ENCODE data around the gene KBTBD3.
"Not testable (repeated sequence)": the region's sequence is repeated elsewhere in the genome, so short reads cannot be mapped to it uniquely, and the experiment has no call there.

Gene KBTBD3

DNA sequence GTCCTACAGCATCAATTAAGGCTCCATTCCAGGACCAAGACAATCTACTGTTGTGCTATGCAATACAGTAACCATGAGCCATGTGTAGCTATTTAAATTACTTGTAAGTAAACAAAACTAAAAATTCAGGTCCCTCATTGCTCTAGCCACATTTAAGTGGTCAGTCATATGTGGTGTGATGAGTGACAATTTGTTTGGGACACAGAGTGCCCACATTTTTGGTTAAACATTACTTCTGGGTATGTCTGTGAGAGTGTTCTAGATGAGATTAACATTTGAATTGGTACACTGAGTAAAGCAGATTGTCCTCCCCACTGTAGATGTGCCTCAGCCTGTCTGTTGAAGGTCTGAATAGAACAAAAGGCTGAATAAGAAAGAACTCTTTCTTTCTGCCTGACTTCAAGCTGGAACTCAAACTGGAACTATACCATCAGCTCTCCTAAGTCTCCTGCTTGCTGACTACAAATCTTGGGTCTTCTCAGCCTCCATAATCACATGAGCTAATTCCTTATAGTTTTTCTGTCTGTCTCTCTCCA lies 15.8 kb downstream of the KBTBD3 start:
- no peak for DNase-seq

GRCh38 chr11:106059617-106060016 lies 17.5 kb downstream of the KBTBD3 start:
- DNase-seq = no peak

DNA sequence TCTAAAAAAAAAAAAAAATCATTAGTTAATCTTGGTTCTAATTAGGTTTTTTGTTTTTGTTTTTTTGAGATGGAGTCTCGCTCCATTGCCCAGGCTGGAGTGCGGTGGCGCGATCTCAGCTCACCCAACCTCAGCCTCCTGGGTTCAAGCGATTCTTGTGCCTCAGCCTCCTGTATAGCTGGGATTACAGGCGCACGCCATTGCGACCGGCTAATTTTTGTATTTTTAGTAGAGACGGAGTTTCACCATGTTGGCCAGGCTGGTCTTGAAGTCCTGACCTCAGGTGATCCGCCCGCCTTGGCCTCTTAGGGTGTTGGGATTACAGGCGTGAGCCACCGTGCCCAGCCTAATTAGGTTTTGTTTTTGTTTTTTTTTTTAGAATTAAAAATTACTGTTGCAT lies 18.8 kb downstream of the KBTBD3 start:
- DNase-seq = not testable (repeated sequence)

- DNase-seq = no peak
Observed at GRCh38 chr11:106051103-106051502, 26.0 kb downstream of the KBTBD3 start.

GRCh38 chr11:106049727-106050476 lies 27.2 kb downstream of the KBTBD3 start:
- DNase-seq = no peak

- no peak for DNase-seq
Observed at GRCh38 chr11:106047631-106048030, 29.5 kb downstream of the KBTBD3 start.

DNA sequence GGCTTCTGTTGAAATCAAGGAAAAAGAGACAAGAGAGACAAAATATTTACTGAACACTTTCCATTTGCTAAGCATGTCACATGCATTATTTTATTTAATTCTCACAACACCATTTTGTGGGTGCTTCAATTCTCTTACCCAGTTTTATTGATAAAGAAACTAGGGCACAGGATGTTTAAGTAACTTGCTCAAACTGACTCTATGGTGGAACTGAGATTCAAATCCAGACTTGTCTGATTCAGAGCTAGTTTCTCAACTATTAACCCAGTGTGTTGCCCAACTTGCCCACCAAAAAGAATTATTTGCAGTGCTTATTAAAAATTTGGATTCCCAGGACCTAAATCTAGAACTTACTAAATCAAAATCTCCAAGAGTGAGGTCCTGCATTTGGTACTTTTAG lies 33.6 kb downstream of the KBTBD3 start:
- no peak for DNase-seq

DNA sequence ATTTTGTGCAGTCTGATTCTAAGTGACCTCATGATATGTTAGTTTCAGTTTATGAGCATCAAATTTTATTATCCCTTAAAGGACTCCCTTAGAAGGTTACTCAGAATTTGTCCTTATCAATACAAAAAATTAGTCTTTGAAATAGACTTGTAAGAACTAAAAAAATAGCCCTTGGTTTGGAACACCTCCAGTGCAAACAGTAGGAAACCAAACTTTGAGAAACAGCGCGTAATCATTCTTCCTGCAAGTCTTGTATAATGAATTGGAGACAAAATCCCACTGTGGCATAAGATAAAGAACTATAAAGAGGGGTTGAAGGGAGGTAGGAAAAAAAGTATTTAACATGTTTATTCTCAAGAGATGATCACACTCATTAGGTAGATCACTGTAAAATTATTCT lies 44.3 kb downstream of the KBTBD3 start:
- no peak for DNase-seq

- DNase-seq = no peak
Observed at GRCh38 chr11:106031936-106032335, 45.2 kb downstream of the KBTBD3 start.

- no peak for DNase-seq
Observed at GRCh38 chr11:106031202-106031810, 45.8 kb downstream of the KBTBD3 start.

GRCh38 chr11:106030609-106031008 lies 46.5 kb downstream of the KBTBD3 start:
- no peak for DNase-seq

GRCh38 chr11:106022795-106023275 lies 54.3 kb downstream of the KBTBD3 start:
- DNase-seq = no peak

DNA sequence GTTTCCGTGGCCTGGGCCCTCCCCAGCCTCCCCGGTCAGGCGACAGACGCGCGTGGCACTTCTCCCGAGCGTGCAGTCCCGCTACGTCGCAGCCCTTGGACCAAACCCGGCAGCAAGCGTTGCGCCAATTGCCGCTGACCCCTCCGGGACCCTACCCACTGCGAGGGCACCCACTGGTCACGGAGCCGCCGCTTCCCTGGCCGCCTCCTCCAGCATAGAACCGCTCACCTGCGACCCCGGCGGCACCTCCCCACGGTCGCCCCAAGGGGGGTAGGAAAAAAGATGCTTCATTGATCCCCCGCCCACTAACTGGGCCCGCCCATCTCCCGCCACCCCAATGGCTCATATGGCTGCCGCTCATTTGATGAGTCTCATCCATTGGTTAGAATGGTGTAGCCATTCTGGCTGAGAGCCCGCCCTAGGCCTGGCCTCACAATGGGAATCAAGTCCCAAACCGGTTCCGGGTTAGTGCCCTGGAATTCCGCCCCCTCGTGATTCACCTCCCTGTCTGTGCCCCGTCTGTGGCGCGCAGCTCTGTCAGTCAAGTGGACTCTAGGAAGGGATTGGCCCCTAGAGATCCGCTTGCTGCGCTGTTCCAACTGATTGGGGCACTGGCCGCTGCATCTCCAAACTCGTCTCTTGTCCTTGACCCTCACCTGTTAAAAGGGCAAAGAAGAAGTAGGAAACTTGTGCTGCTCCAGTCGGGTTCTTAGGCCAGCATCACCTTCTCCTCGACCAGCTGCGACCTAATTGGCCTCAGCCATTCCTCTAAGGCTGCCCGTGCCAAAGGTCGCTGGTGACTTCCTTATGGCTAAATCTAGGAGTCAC lies 55.0 kb downstream of the KBTBD3 start, which contains the start of gene MSANTD4:
Gene MSANTD4 (minus strand): TSS at position 274 of the 828 bp plus-strand sequence. CDS start 11,323 bp downstream, outside the sequence.
- peak; percentile 99 for DNase-seq

GRCh38 chr11:106021181-106021966 lies 55.8 kb downstream of the KBTBD3 start:
- no peak for DNase-seq

DNA sequence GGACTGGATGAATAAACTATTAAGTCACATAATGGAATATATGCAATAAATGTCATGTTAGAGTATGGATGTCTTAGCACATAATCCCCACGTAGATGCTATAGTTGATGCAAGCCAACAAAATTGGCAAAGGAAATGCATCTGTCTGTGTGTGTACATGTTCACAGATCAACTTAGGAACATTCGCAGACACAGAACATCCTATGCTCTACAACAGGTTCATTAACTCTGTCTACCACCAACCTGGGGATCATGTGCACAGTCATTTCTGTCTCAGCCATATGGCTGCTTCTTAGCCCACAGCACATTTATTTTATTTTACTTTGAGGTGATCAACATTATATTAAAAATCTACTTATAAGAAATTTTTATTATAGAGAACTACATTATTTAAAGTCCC lies 60.1 kb downstream of the KBTBD3 start:
- DNase-seq = no peak

- DNase-seq = no peak
Observed at GRCh38 chr11:106015066-106015465, 62.1 kb downstream of the KBTBD3 start.

GRCh38 chr11:106014620-106015019 lies 62.5 kb downstream of the KBTBD3 start:
- no peak for DNase-seq

- DNase-seq = no peak
Observed at GRCh38 chr11:106014035-106014434, 63.1 kb downstream of the KBTBD3 start.

GRCh38 chr11:106012744-106013143 lies 64.4 kb downstream of the KBTBD3 start:
- DNase-seq = no peak

DNA sequence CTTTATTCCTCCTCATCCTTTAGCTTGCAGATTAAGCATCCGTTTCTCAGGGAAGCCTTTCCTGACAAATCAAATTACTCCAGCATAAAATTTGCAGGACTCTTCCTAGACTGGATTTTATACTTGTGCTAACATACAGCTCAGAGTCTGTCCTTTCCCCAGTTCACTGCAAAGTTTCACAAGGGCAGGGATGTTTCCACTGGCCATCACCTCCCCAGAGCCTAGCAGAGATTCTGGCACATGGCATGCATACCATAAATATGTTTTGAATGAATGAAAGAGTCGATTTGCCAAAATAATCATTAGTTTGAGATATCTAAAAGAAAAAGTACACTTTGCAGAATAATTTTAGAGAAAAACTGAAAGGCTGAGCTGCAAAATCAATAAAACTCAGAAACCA lies 65.7 kb downstream of the KBTBD3 start:
- DNase-seq = no peak

DNA sequence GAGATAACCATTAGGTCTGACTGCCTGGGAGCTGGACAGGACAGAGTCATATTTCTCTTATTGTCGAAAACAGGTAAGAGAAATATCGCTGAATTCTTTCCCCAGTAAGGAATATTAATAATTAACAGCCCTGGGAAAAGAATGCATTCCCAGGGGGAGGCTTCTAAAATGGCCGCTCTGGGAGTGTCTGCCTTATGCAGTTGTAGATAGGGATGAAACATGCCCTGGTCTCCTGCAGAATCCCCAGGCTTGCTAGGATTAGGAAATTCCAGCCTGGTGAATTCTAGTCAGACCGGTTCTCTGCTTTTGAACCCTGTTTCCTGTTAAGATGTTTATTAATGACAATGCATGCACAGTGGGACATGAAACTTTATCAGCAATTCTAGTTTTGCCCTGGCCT lies 74.1 kb downstream of the KBTBD3 start:
- not testable (repeated sequence) for DNase-seq

GRCh38 chr11:106001304-106002012 lies 75.7 kb downstream of the KBTBD3 start:
- no peak for DNase-seq
